BLaER1 (cell line): ENCODE data around the gene TLR6.

Experiments
- H3K27ac ChIP-seq: shearing (Covaris generic); formaldehyde crosslinking; 2 replicates; pipeline ENCODE4 v1.8.1; 2022
- H3K27me3 ChIP-seq: shearing (Covaris generic); formaldehyde crosslinking; 2 replicates; pipeline ENCODE4 v1.8.1; 2022
- H3K36me3 ChIP-seq: shearing (Covaris generic); formaldehyde crosslinking; 2 replicates; pipeline ENCODE4 v1.8.1; 2022
- H3K4me1 ChIP-seq: shearing (Covaris generic); formaldehyde crosslinking; 2 replicates; pipeline ENCODE4 v1.8.1; 2022
- H3K4me2 ChIP-seq: shearing (Covaris generic); formaldehyde crosslinking; 2 replicates; pipeline ENCODE4 v1.8.1; 2022
- H3K4me3 ChIP-seq: shearing (Covaris generic); formaldehyde crosslinking; 2 replicates; pipeline ENCODE4 v1.8.1; 2022
- H3K9ac ChIP-seq: shearing (Covaris generic); formaldehyde crosslinking; 2 replicates; pipeline ENCODE4 v1.8.1; 2022
- H3K9me3 ChIP-seq: shearing (Covaris generic); formaldehyde crosslinking; 2 replicates; pipeline ENCODE4 v1.8.1; 2022
- H4K20me1 ChIP-seq: shearing (Covaris generic); formaldehyde crosslinking; 2 replicates; pipeline ENCODE4 v1.8.1; 2022
- Cebpa-rat ChIP-seq: shearing (Covaris generic); IDR thresholded peaks from 2 replicates; pipeline ENCODE4 v1.8.1; 2022

TLR6 gene, protein sequence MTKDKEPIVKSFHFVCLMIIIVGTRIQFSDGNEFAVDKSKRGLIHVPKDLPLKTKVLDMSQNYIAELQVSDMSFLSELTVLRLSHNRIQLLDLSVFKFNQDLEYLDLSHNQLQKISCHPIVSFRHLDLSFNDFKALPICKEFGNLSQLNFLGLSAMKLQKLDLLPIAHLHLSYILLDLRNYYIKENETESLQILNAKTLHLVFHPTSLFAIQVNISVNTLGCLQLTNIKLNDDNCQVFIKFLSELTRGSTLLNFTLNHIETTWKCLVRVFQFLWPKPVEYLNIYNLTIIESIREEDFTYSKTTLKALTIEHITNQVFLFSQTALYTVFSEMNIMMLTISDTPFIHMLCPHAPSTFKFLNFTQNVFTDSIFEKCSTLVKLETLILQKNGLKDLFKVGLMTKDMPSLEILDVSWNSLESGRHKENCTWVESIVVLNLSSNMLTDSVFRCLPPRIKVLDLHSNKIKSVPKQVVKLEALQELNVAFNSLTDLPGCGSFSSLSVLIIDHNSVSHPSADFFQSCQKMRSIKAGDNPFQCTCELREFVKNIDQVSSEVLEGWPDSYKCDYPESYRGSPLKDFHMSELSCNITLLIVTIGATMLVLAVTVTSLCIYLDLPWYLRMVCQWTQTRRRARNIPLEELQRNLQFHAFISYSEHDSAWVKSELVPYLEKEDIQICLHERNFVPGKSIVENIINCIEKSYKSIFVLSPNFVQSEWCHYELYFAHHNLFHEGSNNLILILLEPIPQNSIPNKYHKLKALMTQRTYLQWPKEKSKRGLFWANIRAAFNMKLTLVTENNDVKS

DNA sequence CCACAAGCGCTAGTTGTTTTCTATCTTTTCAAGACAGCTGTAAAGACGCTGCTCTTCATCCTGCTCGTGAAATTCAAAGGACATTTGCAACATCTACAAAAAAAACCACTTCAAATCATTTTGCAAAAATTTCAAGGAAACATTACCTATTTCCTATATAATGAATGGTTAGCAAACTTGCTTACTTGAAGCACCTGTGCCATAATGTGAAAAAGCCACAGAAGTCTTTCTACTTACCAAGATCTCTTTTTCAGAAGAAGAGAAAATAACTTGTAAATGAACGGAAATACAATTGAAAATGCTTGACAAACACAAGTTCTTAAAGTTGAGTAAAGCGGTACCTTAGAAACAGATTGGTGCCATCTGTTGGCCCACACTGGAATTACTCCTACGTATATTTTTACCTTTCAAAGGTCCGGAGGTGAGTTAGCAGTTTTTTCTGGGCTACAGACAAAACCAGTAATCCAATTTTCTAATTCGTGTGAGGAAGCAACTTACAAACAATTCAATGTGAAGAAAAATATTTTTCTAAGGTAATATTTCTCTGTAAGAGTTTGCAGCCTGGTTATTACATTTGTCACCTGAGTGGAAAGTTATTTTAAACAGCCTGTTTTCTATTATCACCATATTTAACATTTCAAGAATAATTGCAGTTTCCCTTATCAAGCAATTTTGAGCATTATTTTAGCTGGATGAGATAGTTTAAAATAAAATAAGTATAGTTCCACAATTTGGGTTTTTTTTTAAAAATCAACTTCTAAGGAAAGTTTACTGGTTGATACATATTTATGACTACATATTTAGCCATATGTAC lies at the start of gene TLR6:
Gene TLR6 (minus strand): TSS at position 294 of the 814 bp plus-strand sequence. CDS start 27,344 bp downstream, outside the sequence.
- H3K4me3 ChIP-seq = no peak within 1 kb of the TSS
- no peaks in the 10 kb centered on the region for H3K36me3 ChIP-seq
- no peak within 1 kb of the TSS for H3K9ac ChIP-seq

DNA sequence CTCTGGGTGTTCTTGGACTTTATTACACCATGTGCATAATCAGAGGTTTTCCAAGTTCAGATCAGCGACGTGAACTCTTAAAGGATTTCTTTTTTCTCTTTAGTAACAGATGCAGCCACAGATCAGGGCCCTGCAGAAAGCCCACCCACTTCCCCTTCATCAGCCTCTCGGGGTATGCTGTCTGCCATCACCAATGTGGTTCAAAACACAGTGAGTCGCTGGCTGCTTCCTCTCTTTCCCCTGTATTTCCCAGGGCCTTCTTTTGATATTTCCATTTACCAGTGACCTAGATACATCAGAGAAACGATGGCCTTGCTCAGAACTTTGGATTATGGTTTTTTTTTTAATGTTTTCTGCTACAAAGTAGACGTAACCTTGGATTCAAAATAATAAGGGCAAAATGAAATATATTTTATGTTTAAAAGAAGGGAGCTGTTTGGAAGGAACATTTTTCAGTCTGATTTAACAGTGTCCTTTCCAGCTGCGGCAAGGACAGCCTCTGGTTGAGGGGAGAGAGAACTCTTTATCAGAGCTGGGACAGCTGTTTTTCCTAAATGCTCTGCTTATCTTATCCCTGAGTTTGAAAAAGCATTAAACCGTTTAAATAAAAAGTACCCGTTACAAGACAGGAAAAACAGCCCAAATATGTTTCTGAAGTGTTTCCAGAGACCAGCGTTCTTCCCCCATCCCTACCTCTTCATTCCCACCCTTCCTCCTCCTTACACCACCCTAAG lies 49.2 kb upstream of the TLR6 start:
- Histone ChIP-seq H3K27me3 (no peaks in the 10 kb centered on the region), H3K4me1 (peaks cover 27% of the 10 kb centered on the region), H3K9me3 (no peaks in the 10 kb centered on the region), H3K27ac (peak overlapping the region; percentile 49; the same call in 1 of the 2 replicates), H3K4me2 (peak overlapping the region; percentile 56), H4K20me1 (no peaks in the 10 kb centered on the region), H3K9ac (no peak overlapping the region), H3K4me3 (no peak overlapping the region), H3K36me3 (no peaks in the 10 kb centered on the region)
- no peak for TF ChIP-seq Cebpa-rat

More for the DNA sequence above, at the start of gene TLR6:
- H3K27ac ChIP-seq = peak within 1 kb of the TSS; percentile 57; the same call in 1 of the 2 replicates
- peaks cover 33% of the 10 kb centered on the region for H3K4me1 ChIP-seq
- no peaks in the 10 kb centered on the region for H3K27me3 ChIP-seq
- no peaks in the 10 kb centered on the region for H4K20me1 ChIP-seq
- H3K9me3 ChIP-seq = no peaks in the 10 kb centered on the region; the same call in 1 of the 2 replicates
- H3K4me2 ChIP-seq = peak within 1 kb of the TSS; percentile 58
- TF ChIP-seq Cebpa-rat = no peak

DNA sequence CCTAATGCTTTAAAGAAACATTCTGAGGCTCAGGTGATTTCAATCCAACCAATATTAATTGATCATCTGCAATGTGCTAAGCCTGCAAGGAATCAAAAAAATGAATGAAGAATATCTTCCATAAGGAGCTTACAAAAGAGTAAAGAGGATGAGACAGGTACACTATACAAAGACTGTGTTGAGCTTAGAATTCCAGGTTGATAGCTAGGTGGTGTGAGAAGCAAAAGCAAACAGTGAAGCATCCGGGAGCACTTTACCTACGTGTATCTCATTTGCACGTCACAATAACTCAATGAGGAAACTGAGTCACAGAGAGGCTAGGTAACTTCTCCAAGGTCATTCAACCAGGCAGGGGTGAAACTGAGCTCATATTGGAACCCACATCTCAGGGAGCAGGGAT lies 48.1 kb upstream of the TLR6 start:
- H4K20me1 ChIP-seq = no peaks in the 10 kb centered on the region
- peak overlapping the region; percentile 56; the same call in 1 of the 2 replicates for H3K4me2 ChIP-seq
- no peaks in the 10 kb centered on the region for H3K36me3 ChIP-seq
- H3K9ac ChIP-seq = no peak overlapping the region
- no peak overlapping the region for H3K27ac ChIP-seq
- H3K4me1 ChIP-seq = peaks cover 27% of the 10 kb centered on the region
- H3K4me3 ChIP-seq = no peak overlapping the region
- no peak for TF ChIP-seq Cebpa-rat
- no peaks in the 10 kb centered on the region for H3K27me3 ChIP-seq
- no peaks in the 10 kb centered on the region for H3K9me3 ChIP-seq

DNA sequence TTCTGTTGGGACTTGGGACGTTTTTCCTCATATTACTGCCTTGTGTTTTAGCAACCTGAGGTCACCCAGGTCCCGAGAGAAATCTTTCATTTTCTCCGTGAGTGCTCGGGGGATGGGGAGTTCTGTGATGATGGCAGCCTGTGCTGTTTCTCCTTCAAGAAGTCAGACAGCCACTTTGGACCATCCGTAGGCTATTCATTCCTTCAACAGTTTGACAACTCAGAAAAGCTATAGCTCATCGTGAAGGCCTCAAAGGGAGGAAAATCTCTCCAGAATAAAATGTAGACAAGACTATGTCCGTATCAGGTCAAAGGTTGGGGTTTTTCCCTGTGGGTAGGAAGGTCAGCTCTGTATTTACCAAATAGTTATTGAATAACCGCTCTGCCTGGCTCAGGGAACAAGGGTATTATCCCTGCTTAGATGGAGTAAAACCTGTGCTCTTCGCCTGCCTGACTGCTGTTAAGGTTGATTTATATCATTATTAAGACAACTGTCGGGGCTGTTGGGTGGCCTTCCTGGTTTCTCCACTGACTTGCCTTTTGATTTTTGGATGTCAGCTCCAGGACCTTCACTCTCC lies 47.6 kb upstream of the TLR6 start:
- Histone ChIP-seq H3K27ac (no peak overlapping the region), H3K9me3 (no peaks in the 10 kb centered on the region), H3K27me3 (no peaks in the 10 kb centered on the region), H3K4me2 (peak overlapping the region; percentile 4; the same call in 1 of the 2 replicates), H3K4me3 (no peak overlapping the region), H4K20me1 (no peaks in the 10 kb centered on the region), H3K4me1 (peaks cover 27% of the 10 kb centered on the region), H3K36me3 (no peaks in the 10 kb centered on the region), H3K9ac (no peak overlapping the region)
- TF ChIP-seq Cebpa-rat = no peak

DNA sequence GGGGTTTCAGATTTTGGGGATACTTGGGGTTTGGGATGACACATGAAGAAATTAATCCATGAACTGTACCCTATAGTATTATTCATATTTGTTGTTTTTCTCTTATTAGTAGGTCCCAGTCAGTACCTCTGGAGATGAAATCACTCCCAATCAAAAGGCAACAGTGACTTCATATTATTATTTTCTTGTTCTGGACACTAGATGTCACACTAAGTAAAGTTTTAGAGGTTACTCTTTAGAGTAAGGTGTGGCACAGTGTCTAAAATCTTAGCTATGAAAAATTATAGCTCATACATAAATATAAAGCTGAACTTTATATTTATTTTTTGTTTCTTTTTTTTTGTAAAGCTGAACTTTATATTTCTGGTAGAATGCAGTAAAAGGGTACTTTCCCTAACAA lies 46.1 kb upstream of the TLR6 start:
- no peak overlapping the region for H3K4me3 ChIP-seq
- H3K4me1 ChIP-seq = peaks cover 27% of the 10 kb centered on the region
- no peak overlapping the region for H3K27ac ChIP-seq
- no peak overlapping the region for H3K9ac ChIP-seq
- no peak for TF ChIP-seq Cebpa-rat
- H4K20me1 ChIP-seq = no peaks in the 10 kb centered on the region
- no peaks in the 10 kb centered on the region for H3K36me3 ChIP-seq
- H3K4me2 ChIP-seq = no peak overlapping the region
- no peaks in the 10 kb centered on the region for H3K9me3 ChIP-seq
- no peaks in the 10 kb centered on the region for H3K27me3 ChIP-seq

DNA sequence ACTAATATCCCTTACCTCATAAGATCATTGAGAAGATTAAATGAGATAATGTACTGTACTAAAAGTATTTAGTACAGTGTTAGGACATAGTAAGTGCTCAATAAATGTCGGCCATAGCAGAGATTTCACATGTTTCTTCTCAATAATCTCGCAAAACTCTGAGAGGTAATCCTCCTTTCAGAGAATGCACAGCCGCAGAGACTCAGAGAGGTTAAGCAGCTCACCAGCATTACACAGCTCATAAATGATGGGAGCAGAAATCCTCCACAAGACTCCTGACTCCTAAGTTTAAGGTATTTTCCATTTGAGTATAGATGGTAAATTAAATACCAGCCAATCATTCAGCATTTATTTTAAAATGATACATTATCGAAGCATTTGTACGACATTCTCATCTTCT lies 45.6 kb upstream of the TLR6 start:
- TF ChIP-seq Cebpa-rat = no peak
- no peaks in the 10 kb centered on the region for H4K20me1 ChIP-seq
- H3K9ac ChIP-seq = no peak overlapping the region
- no peaks in the 10 kb centered on the region for H3K27me3 ChIP-seq
- peaks cover 27% of the 10 kb centered on the region for H3K4me1 ChIP-seq
- H3K27ac ChIP-seq = no peak overlapping the region
- no peaks in the 10 kb centered on the region for H3K36me3 ChIP-seq
- no peak overlapping the region for H3K4me3 ChIP-seq
- H3K9me3 ChIP-seq = no peaks in the 10 kb centered on the region
- H3K4me2 ChIP-seq = no peak overlapping the region

DNA sequence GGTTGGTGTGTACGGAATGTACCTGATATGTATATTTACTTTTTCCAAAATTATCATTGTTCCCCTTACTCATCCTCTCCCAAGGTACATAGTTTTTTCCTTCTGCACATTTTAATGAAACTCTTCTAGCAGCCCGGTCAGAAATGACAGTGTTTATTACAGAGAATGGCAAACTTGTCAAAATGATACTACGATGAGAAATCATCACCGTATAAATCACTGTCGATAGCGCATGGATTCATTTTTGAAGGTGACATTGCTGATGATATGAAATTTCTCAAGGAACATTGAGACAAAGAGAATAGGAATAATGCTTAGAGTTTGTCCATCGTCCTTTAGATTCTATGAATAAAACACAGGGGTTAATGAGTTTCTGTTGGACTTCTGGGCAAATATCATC lies 41.6 kb upstream of the TLR6 start:
- Histone ChIP-seq H3K9me3 (no peaks in the 10 kb centered on the region), H3K27ac (no peak overlapping the region), H3K4me3 (no peak overlapping the region), H4K20me1 (no peaks in the 10 kb centered on the region), H3K27me3 (no peaks in the 10 kb centered on the region), H3K4me2 (no peak overlapping the region), H3K9ac (no peak overlapping the region), H3K4me1 (peaks cover 6% of the 10 kb centered on the region), H3K36me3 (no peaks in the 10 kb centered on the region)
- no peak for TF ChIP-seq Cebpa-rat

DNA sequence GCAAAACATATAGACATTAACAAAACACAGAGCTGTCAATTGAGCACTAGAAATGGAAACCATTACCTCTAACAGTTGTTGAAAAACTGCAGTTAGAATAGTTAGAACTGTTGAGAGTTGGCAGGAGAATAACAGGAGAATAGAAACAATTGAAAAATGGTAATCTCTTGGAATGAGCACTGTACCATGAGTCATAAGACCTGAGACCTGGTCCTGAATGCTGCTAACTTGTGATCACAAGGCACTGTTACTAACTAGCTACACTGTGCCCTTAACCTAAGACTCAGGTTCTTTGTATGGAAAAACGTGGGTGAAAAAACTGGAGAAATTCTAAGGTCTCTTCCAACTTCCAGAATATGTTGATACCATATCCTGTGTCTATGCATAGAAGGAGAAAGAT lies 40.3 kb upstream of the TLR6 start:
- no peaks in the 10 kb centered on the region for H3K27me3 ChIP-seq

More for the DNA sequence above, 40.3 kb upstream of the TLR6 start:
- H3K9me3 ChIP-seq = no peaks in the 10 kb centered on the region
- H3K9ac ChIP-seq = no peak overlapping the region
- peaks cover 6% of the 10 kb centered on the region for H3K4me1 ChIP-seq
- no peak overlapping the region for H3K4me3 ChIP-seq
- no peaks in the 10 kb centered on the region for H3K36me3 ChIP-seq
- no peak overlapping the region for H3K4me2 ChIP-seq
- no peak overlapping the region for H3K27ac ChIP-seq
- H4K20me1 ChIP-seq = no peaks in the 10 kb centered on the region
- TF ChIP-seq Cebpa-rat = no peak
